NCI-H2171 treated with DMSO at 0.1 percent for 48 hours (cell line): ENCODE results near the gene OSBP2.
"Not testable (repeated sequence)": the region's sequence is repeated elsewhere in the genome, so short reads cannot be mapped to it uniquely, and the experiment has no call there.

Source experiments
- DNase-seq: peaks from one replicate; lab custom pipeline; 2025; lab: John Stamatoyannopoulos, UW

Gene OSBP2

DNA sequence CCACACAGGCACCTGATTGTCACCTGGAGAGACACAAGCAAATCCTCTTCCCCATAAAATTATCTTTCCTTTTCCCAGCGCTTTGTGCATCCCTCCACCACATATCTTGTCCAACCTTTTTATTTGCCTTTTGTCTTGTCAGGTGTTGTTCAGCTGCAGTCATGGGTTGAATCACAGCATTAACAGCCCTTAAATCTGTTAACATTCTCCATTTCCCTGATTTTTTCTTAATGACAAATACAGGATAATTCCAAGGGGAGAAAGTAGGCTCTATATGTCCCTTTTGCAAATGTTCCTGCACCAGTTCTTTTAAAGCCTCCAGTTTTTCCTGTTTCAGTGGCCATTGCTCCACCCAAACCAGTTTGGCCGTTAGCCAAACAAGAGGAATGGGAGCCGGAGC lies 18.1 kb upstream of the OSBP2 start:
- not testable (repeated sequence) for DNase-seq

- not testable (repeated sequence) for DNase-seq
Observed at GRCh38 chr22:30679895-30680690, 14.6 kb upstream of the OSBP2 start.

DNA sequence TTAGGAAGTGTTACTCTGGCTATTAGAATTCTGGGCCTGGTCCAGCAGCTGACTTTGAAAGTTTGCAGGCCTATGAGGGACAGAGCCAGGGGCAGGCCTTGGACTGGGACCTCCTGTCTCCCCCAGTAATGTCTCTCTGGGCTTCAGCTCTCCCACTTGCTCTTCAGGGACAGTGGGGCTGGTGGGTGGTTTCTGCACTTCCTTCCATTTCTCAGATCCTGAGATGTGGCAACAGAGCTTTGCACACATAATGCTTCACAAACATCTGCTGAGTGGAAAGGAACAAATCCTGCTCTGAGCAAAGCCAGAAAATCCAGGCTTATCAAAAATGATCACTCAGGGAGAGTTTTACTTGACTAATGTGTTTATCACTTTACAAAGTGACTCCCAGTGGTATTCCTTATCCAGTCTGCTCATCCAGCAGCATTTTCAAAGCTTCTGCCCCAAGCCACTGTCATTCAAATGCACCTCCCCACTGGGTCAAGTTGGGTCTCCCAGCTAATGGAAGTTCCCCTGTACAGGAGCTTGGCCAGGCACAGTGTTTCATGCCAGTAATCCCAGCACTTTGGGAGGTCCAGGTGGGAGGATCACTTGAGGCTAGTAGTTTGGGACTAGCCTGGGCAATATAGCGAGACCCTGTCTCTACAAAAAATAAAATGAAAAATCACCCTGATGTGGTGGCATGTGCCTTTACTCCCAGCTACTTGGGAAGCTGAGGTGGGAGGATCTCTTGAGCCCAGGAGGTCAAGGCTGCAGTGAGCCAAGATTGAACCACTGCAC lies 13.5 kb upstream of the OSBP2 start:
- no peak for DNase-seq

- DNase-seq = no peak
Observed at GRCh38 chr22:30681831-30682230, 12.8 kb upstream of the OSBP2 start.

DNA sequence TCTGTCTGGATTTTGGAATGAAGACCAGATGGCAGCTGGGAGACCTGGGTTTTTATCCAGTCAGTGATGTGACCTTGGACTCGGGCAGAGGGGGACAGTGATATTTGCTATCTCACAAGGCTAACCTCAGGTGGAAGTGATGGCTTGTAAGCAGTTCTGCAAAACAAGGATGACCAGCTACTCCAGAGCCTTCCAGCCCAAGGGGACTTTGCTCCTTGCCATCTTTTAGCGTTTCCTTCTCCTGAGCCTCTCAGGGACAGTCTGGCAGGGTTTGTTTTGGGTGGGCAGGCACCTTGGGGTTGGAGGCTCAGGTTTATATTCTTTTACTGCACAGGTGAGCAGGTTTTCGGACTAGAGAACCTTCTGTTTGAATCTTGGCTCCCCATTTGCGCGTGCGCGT lies 9.5 kb upstream of the OSBP2 start:
- no peak for DNase-seq

- DNase-seq = no peak
Observed at GRCh38 chr22:30687358-30687757, 7.3 kb upstream of the OSBP2 start.

- DNase-seq = no peak
Observed at GRCh38 chr22:30689622-30690021, 5.1 kb upstream of the OSBP2 start.

DNA sequence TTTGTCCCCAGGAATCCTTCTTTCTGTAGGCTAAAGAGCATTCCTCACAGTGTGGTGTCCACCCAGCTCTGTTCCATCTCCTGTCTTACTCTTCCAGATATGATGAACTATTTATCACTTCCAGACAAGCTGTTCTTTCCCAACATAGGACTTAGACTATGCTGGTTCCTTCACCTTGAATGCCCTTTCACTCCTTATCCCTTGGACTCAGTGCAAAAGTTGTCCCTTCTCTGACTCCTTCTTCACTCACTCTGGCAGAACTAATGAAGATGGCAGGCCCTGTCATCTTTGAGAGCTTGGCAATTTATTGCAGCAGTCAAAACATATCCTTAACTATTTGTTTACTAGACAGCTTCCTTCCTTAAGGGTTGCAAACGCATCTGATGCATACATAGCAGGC lies 3.5 kb upstream of the OSBP2 start:
- no peak for DNase-seq

GRCh38 chr22:30694171-30694639 lies 469 bp upstream of the OSBP2 start:
- DNase-seq = peak; percentile 83

GRCh38 chr22:30695351-30695851 lies 727 bp downstream of the OSBP2 start:
- no peak for DNase-seq

GRCh38 chr22:30695871-30696655 lies 1.4 kb downstream of the OSBP2 start:
- no peak for DNase-seq

- DNase-seq = no peak
Observed at GRCh38 chr22:30697975-30698374, 3.3 kb downstream of the OSBP2 start.

DNA sequence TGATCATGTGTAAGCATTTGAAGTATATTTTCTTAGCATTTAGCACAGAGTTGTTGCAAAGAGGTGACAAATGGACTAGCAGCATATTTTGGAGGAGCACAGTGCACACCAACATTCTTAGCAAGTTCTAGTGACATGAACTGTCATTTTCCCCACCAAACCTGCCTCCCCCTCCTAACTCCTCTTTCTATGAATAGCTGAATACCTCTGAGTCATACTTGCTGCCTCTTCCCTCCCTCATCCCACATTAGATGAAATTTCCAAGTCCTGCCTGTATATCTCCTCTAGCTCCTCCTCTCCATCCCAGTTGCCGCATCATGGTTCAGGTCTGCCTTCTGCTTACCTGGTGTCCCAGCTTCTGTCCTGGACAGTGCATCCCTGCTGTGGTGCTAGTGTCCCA lies 7.2 kb downstream of the OSBP2 start:
- no peak for DNase-seq

GRCh38 chr22:30702856-30703255 lies 8.2 kb downstream of the OSBP2 start:
- DNase-seq = no peak

GRCh38 chr22:30704978-30705377 lies 10.3 kb downstream of the OSBP2 start:
- DNase-seq = no peak

DNA sequence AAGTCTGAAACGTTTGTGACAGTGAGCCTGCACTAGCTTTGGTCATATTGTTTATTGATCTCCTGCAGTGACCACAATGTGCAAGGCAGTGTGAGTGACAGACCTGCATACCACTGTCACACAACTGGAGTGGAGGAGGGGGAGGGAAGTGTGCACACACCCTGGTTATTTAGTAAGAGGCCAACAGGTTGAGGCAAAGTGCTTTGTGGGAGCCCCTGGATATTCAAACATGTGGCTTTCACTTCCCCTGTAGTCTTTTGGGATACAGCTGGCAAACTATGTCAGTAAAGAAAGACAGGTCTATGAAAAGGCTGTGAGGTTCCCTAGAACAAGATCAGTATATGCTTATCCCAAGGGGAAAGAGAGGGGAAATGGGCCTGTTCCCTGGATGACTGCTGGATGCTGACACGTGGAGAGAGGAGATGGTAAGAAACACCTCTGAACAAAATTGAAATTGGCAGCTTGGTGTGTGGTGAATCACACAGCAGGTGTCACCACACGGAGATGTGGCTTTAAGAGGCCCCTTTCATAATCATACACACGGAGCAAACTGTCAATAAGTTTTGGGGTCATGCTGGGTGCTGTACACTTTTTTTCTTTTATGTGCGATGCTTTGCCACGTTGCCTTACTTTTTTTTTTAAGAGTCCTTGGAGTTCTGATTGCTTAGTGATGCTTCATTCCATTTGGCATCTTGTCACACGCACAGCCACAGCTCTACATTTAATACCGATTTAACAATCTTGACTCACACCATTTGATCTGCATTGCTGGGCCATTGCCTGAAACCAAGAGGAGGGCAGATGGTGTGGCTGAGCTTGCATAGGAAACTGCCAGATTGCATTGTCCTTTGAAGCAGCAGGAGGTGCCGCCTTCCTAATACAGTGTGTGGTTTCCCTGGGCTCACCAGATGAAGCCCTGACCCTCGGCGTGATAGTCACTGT lies 11.3 kb downstream of the OSBP2 start:
- DNase-seq = peak; percentile 99

- not testable (repeated sequence) for DNase-seq
Observed at GRCh38 chr22:30709980-30710379, 15.3 kb downstream of the OSBP2 start.

DNA sequence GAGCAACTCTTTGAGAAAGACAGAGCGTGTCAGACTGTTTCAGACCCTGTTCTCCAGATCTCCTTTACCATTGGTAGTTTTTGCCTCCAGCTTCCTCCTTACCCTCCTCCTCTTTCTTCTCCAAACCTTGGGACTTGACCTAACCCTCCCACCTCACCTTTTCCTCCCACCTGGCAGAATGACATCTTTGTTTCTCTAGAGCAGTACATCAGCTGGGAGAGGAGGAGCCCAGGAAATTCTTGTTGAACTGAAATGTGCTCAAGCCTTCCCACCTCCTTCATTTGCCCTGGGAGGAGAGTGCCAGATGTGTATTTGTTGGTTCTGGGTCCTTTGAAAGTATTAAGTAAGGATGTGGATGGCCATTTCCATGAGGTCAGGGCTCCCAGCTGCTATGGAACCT lies 17.4 kb downstream of the OSBP2 start:
- peak; percentile 14 for DNase-seq

- DNase-seq = no peak
Observed at GRCh38 chr22:30714062-30714461, 19.4 kb downstream of the OSBP2 start.

- DNase-seq = no peak
Observed at GRCh38 chr22:30717331-30717921, 22.8 kb downstream of the OSBP2 start.

- no peak for DNase-seq
Observed at GRCh38 chr22:30717952-30718351, 23.3 kb downstream of the OSBP2 start.
